Measurements from ENCODE around the gene CAPS. TPM values are rescaled to one million over a fixed set of nuclear protein-coding genes. Genes with fewer than 3 reads are reported as not detected.

Gene CAPS
- total RNA-seq, 1 experiment from 2014 or later: 0.92 TPM

DNA sequence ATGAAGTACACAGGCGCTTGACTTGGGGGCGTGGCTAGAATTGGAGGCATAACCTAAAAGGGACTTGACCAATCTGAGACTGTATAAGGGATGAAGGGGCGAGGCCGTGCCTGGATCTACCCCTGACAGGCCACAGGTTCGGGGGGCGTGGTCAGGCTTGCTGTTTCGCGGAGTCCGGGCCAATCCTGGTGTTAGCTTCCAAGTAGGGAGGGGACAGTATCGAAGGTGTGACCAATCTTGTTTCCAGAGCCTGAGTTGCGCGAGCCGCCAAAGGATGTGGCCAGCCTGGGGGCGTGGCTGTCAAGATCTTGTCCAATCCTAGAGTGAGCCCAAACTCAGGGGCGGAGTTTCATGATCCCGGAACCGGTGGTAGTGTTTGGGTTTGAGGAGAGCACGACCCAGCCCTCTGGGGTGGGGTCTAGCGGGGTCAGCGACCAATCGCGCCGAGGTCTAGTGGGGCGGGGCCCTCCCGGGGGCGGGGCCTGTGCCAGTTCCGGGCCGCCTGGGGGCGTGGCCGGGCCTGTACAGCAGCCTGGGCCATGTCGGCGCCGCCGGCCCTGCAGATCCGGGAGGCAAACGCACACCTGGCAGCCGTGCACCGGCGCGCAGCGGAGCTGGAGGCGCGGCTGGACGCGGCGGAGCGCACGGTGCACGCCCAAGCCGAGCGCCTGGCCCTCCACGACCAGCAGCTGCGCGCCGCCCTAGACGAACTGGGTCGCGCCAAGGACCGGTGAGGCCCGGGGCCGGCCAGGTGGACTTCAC lies 9.5 kb upstream of the CAPS start, which contains the start of gene VMAC:
Gene VMAC, plus strand, starts transcription at position 521 of the 762 bp plus-strand sequence. Its CDS starts 19 bp downstream, at position 540.
- no peaks in the 10 kb centered on the region for H3K27me3 ChIP-seq (replicated peaks; ENCODE audit: insufficient read depth, low read depth, low read length, poor library complexity)
- H3K9me3 ChIP-seq (ENCODE audit: low read depth, low read length, poor library complexity, severe bottlenecking): no peaks in the 10 kb centered on the region
- CTCF ChIA-PET: interaction anchor here (0.6 to 2.0 kb wide), 3 partner anchors 63 to 1225 kb away, joined by 3 to 16 read pairs (median 4); partner anchors contain the start of gene NRTN
- peak within 1 kb of the TSS; percentile 96 for H3K27ac ChIP-seq (ENCODE audit: low read depth, low read length, poor library complexity, severe bottlenecking)
- H3K36me3 ChIP-seq (ENCODE audit: insufficient read depth, low read length, poor library complexity, severe bottlenecking): peaks cover 4% of the 10 kb centered on the region
- peak; percentile 100 for DNase-seq (ENCODE audit: low spot score)
- peaks cover 8% of the 10 kb centered on the region for H3K4me1 ChIP-seq (ENCODE audit: insufficient read depth, low read length, poor library complexity, severe bottlenecking)
- no peak for TF ChIP-seq EZH2 (IDR thresholded peaks at IDR 0.05; ENCODE audit: borderline replicate concordance, low read depth, low read length, poor library complexity, severe bottlenecking)
- TF ChIP-seq, protein P1, sequence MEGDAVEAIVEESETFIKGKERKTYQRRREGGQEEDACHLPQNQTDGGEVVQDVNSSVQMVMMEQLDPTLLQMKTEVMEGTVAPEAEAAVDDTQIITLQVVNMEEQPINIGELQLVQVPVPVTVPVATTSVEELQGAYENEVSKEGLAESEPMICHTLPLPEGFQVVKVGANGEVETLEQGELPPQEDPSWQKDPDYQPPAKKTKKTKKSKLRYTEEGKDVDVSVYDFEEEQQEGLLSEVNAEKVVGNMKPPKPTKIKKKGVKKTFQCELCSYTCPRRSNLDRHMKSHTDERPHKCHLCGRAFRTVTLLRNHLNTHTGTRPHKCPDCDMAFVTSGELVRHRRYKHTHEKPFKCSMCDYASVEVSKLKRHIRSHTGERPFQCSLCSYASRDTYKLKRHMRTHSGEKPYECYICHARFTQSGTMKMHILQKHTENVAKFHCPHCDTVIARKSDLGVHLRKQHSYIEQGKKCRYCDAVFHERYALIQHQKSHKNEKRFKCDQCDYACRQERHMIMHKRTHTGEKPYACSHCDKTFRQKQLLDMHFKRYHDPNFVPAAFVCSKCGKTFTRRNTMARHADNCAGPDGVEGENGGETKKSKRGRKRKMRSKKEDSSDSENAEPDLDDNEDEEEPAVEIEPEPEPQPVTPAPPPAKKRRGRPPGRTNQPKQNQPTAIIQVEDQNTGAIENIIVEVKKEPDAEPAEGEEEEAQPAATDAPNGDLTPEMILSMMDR (conservative IDR thresholded peaks at IDR 0.05; ENCODE audit: low read depth, low read length): no peak
- peak within 1 kb of the TSS; percentile 95 for H3K4me3 ChIP-seq (ENCODE audit: low read depth, low read length, poor library complexity, severe bottlenecking)
- BruUV-seq (replicated peaks): no TSS peak
- intact Hi-C loops (cut with micrococcal nuclease; ENCODE audit: unreplicated experiment): no loop called here
- POLR2A ChIA-PET (ENCODE audit: low non-redundant PET): interaction anchor here (0.5 to 1.3 kb wide), 6 partner anchors 77 to 1780 kb away, joined by 3 to 22 read pairs (median 5); no protein-coding TSS in a partner anchor

DNA sequence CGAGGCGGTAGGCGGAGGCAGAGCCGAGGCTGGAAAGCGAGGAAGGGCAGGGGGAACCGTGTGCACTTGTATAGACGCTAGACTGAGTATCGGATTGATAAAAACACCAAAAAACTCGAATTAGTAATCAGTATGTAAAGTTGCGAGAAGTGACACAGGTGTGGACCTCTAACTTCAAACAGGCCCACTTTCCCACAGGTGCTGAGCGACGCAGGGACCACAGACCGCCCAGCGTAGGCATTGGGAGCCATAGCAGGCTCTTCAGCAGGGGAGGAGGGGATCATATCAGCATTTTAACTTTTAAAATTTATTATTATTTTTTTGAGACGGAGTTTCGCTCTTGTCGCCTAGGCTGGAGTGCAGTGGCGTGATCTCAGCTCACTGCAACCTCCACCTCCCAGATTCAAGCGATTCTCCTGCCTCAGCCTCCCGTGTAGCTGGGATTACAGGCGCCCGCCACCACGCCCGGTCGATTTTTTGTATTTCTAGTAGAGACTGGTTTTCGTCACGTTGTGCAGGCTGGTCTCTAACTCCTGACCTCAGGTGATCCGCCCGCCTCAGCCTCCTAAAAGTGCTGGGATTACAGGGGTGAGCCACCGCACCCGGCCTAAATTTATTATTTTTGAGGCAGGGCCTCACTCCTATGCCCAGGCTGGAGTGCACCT lies 8.8 kb upstream of the CAPS start:
- H3K36me3 ChIP-seq (ENCODE audit: insufficient read depth, low read length, poor library complexity, severe bottlenecking): peaks cover 4% of the 10 kb centered on the region
- peak overlapping the region; percentile 64 for H3K27ac ChIP-seq (ENCODE audit: low read depth, low read length, poor library complexity, severe bottlenecking)
- intact Hi-C loops (cut with micrococcal nuclease; ENCODE audit: unreplicated experiment): no loop called here
- H3K9me3 ChIP-seq (ENCODE audit: low read depth, low read length, poor library complexity, severe bottlenecking): no peaks in the 10 kb centered on the region
- BruUV-seq (replicated peaks): no TSS peak
- ChIA-PET CTCF (interaction anchor here (2.0 kb wide), 1 partner anchor 101 kb away, joined by 16 read pairs; the partner anchor contains the start of gene NRTN), POLR2A (ENCODE audit: low non-redundant PET) (interaction anchor here (1.3 kb wide), 1 partner anchor 77 kb away, joined by 6 read pairs; no protein-coding TSS in a partner anchor)
- H3K4me3 ChIP-seq (ENCODE audit: low read depth, low read length, poor library complexity, severe bottlenecking): peak overlapping the region; percentile 95
- H3K4me1 ChIP-seq (ENCODE audit: insufficient read depth, low read length, poor library complexity, severe bottlenecking): peaks cover 8% of the 10 kb centered on the region
- TF ChIP-seq, protein P1 (conservative IDR thresholded peaks at IDR 0.05; ENCODE audit: low read depth, low read length): no peak
- no peak for TF ChIP-seq EZH2 (IDR thresholded peaks at IDR 0.05; ENCODE audit: borderline replicate concordance, low read depth, low read length, poor library complexity, severe bottlenecking)
- DNase-seq (ENCODE audit: low spot score): no peak
- H3K27me3 ChIP-seq (replicated peaks; ENCODE audit: insufficient read depth, low read depth, low read length, poor library complexity): no peaks in the 10 kb centered on the region

DNA sequence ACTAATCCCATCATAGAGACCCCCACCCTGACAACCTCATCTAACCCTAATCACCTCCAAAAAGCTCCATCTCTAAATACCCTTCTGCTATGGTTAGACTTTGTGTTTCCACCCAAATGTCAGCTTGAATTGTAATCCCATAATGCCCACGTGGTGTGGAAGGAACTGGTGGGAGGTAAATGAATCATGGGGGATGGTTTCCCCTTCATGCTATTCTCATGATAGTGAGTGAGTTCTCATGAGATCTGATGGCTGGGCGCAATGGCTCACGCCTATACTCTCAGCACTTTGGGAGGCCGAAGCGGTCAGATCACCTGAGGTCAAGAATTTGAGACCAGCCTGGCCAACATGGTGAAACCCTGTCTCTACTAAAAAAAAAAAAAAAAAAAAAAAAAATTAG lies 6.8 kb upstream of the CAPS start:
- intact Hi-C loops (cut with micrococcal nuclease; ENCODE audit: unreplicated experiment): no loop called here
- ChIA-PET CTCF (no interaction called here), POLR2A (ENCODE audit: low non-redundant PET) (no interaction called here)
- TF ChIP-seq, protein P1 (conservative IDR thresholded peaks at IDR 0.05; ENCODE audit: low read depth, low read length): no peak
- no peak for TF ChIP-seq EZH2 (IDR thresholded peaks at IDR 0.05; ENCODE audit: borderline replicate concordance, low read depth, low read length, poor library complexity, severe bottlenecking)
- Histone ChIP-seq H3K4me1 (ENCODE audit: insufficient read depth, low read length, poor library complexity, severe bottlenecking) (peaks cover 7% of the 10 kb centered on the region), H3K27ac (ENCODE audit: low read depth, low read length, poor library complexity, severe bottlenecking) (no peak overlapping the region), H3K4me3 (ENCODE audit: low read depth, low read length, poor library complexity, severe bottlenecking) (no peak overlapping the region), H3K36me3 (ENCODE audit: insufficient read depth, low read length, poor library complexity, severe bottlenecking) (no peaks in the 10 kb centered on the region), H3K27me3 (replicated peaks; ENCODE audit: insufficient read depth, low read depth, low read length, poor library complexity) (no peaks in the 10 kb centered on the region), H3K9me3 (ENCODE audit: low read depth, low read length, poor library complexity, severe bottlenecking) (no peaks in the 10 kb centered on the region)
- no TSS peak for BruUV-seq (replicated peaks)
- DNase-seq (ENCODE audit: low spot score): peak; percentile 39
